ENCODE data around the gene ARFIP1.
"Not testable (repeated sequence)": the region's sequence is repeated elsewhere in the genome, so short reads cannot be mapped to it uniquely, and the experiment has no call there.

Gene ARFIP1

GRCh38 chr4:152894673-152895072 is 114.9 kb downstream of the ARFIP1 start:
- no peak for DNase-seq (ENCODE audit: extremely low spot score)
- no peak for TF ChIP-seq CTCF (IDR thresholded peaks at IDR 0.05; ENCODE audit: control extremely low read depth, extremely low read depth, low read depth, missing control alignments)
- CTCF ChIA-PET = interaction anchor here (2.0 kb wide), 1 partner anchor 9 kb away, joined by 9 read pairs; no protein-coding TSS in a partner anchor
- POLR2A ChIA-PET = no interaction called here

- no peak for DNase-seq (ENCODE audit: extremely low spot score)
- CTCF ChIA-PET = interaction anchor here (0.7 to 2.0 kb wide), 3 partner anchors 11 to 231 kb away, joined by 3 to 9 read pairs (median 4); no protein-coding TSS in a partner anchor
- no peak for TF ChIP-seq CTCF (IDR thresholded peaks at IDR 0.05; ENCODE audit: control extremely low read depth, extremely low read depth, low read depth, missing control alignments)
- POLR2A ChIA-PET = no interaction called here
Measured at GRCh38 chr4:152896811-152897210, 117.1 kb downstream of the ARFIP1 start.

GRCh38 chr4:152898133-152898532 is 118.4 kb downstream of the ARFIP1 start:
- CTCF ChIA-PET; DNase-seq (ENCODE audit: extremely low spot score); POLR2A ChIA-PET: not testable (repeated sequence)

GRCh38 chr4:152898606-152899005 is 118.9 kb downstream of the ARFIP1 start:
- no peak for DNase-seq (ENCODE audit: extremely low spot score)
- TF ChIP-seq CTCF (IDR thresholded peaks at IDR 0.05; ENCODE audit: control extremely low read depth, extremely low read depth, low read depth, missing control alignments) = no peak
- ChIA-PET CTCF (no interaction called here), POLR2A (no interaction called here)

GRCh38 chr4:152900395-152900794 is 120.6 kb downstream of the ARFIP1 start:
- DNase-seq (ENCODE audit: extremely low spot score) = no peak
- CTCF ChIA-PET = no interaction called here
- TF ChIP-seq CTCF (IDR thresholded peaks at IDR 0.05; ENCODE audit: control extremely low read depth, extremely low read depth, low read depth, missing control alignments) = no peak
- POLR2A ChIA-PET = no interaction called here

GRCh38 chr4:152901205-152901604 is 121.5 kb downstream of the ARFIP1 start:
- ChIA-PET POLR2A (no interaction called here), CTCF (no interaction called here)
- TF ChIP-seq CTCF (IDR thresholded peaks at IDR 0.05; ENCODE audit: control extremely low read depth, extremely low read depth, low read depth, missing control alignments) = no peak
- DNase-seq (ENCODE audit: extremely low spot score) = no peak

- ChIA-PET POLR2A (no interaction called here), CTCF (interaction anchor here (2.5 kb wide), 1 partner anchor 11 kb away, joined by 9 read pairs; no protein-coding TSS in a partner anchor)
- no peak for TF ChIP-seq CTCF (IDR thresholded peaks at IDR 0.05; ENCODE audit: control extremely low read depth, extremely low read depth, low read depth, missing control alignments)
- no peak for DNase-seq (ENCODE audit: extremely low spot score)
Measured at GRCh38 chr4:152903658-152904057, 123.9 kb downstream of the ARFIP1 start.

Measured in GM10248 (cell line).